HepG2 (cell line): ENCODE results near the gene KCNJ6. TPM values are rescaled to one million over a fixed set of nuclear protein-coding genes. Genes with fewer than 3 reads are reported as not detected.

Experiments
- ATAC-seq: fragments of 200-7000 bp; cut with Tn5 transposase; 3 replicates; pipeline ENCODE4 v1.9.1; 2020; ENCODE audit warnings: mild to moderate bottlenecking, moderate library complexity
- BruUV-seq: library from RNA; stranded (reverse); fragments of 400-500 nt; replicated peaks from 2 replicates; lab custom pipeline; 2021; lab: Mats Ljungman, UMichigan
- CTCF ChIA-PET: fragments of 300-600 bp; formaldehyde crosslinking; extraction: SDS; loops from one replicate; lab custom pipeline; 2021; ENCODE audit warnings: low total read pairs, inconsistent platforms, low intra/inter-chr PET ratio; lab: Yijun Ruan, JAX
- POLR2A ChIA-PET: fragments of 350-600 bp; sonication (Branson Sonifier 250); formaldehyde crosslinking; loops from one replicate; lab custom pipeline; 2020; ENCODE audit warnings: antibody characterized with exemption, inconsistent platforms; lab: Yijun Ruan, JAX
- DNase-seq: peaks from one replicate; pipeline ENCODE4 v3.0.0-alpha.2; 2015; ENCODE audit warnings: low spot score
- FAIRE-seq: peaks from 3 replicates; lab custom pipeline; 2011; peaks lifted over from hg19 to GRCh38; lab: Jason Lieb, UNC
- H2AFZ ChIP-seq: one replicate; pipeline ENCODE4 v1.6.1; 2011; ENCODE audit warnings: low read length, inconsistent platforms
- H3K27ac ChIP-seq: fragments of 300-600 bp; 3 replicates; pipeline ENCODE4 v1.8.0; 2011; ENCODE audit warnings: mixed run types, mild to moderate bottlenecking, mixed read lengths, low read length, inconsistent platforms; ENCODE audit not compliant: insufficient read depth; ENCODE audit errors: extremely low read length
- H3K27me3 ChIP-seq, 2 experiments: fragments of 200-600 bp in 1 of 2; 2 replicates in 1 of 2; 3 replicates in 1 of 2; pipeline versions ENCODE4 v1.6.0 to v1.8.0; 2011; ENCODE audit warnings: low read length in 2 of 2, mild to moderate bottlenecking in 2 of 2, moderate library complexity in 2 of 2, inconsistent platforms in 1 of 2; ENCODE audit not compliant: insufficient read depth in 2 of 2, control insufficient read depth in 1 of 2
- H3K36me3 ChIP-seq, 2 experiments: fragments of 200-600 bp in 1 of 2; replicated peaks in 1 of 2; 2 replicates in 1 of 2; 3 replicates in 1 of 2; pipeline versions ENCODE4 v1.5.1 to v1.8.0; 2011; ENCODE audit warnings: low read length in 2 of 2, inconsistent platforms in 1 of 2; ENCODE audit not compliant: insufficient read depth in 2 of 2, control insufficient read depth in 1 of 2
- H3K4me1 ChIP-seq: 2 replicates; pipeline ENCODE4 v1.5.1; 2012; ENCODE audit warnings: low read length, inconsistent platforms; ENCODE audit not compliant: insufficient read depth
- H3K4me2 ChIP-seq: 2 replicates; pipeline ENCODE4 v1.6.0; 2011; ENCODE audit warnings: low read depth, low read length, inconsistent platforms
- H3K4me3 ChIP-seq, 3 experiments: fragments of 200-600 bp in 1 of 3; sonication (generic), shearing (Covaris generic) in 1 of 3; replicated peaks in 1 of 3; 2 replicates each; pipeline ENCODE4 v1.5.1; 2011 to 2016; ENCODE audit warnings: low read length in 3 of 3, inconsistent platforms in 2 of 3, low read depth in 2 of 3, mild to moderate bottlenecking in 2 of 3, control low read depth in 1 of 3, mixed read lengths in 1 of 3; ENCODE audit not compliant: insufficient read depth in 1 of 3
- H3K79me2 ChIP-seq: one replicate; pipeline ENCODE4 v1.6.1; 2011; ENCODE audit warnings: low read length, inconsistent platforms; ENCODE audit not compliant: insufficient read depth
- H3K9ac ChIP-seq: 2 replicates; pipeline ENCODE4 v1.6.0; 2011; ENCODE audit warnings: mild to moderate bottlenecking, low read depth, low read length, inconsistent platforms; ENCODE audit not compliant: insufficient read depth
- H3K9me3 ChIP-seq: 2 replicates; pipeline ENCODE4 v1.5.1; 2012; ENCODE audit warnings: mild to moderate bottlenecking, low read length
- H4K20me1 ChIP-seq: 2 replicates; pipeline ENCODE4 v1.6.0; 2011; ENCODE audit warnings: inconsistent platforms, mild to moderate bottlenecking, low read length, moderate library complexity; ENCODE audit not compliant: insufficient read depth
- CAMTA2 ChIP-seq: sonication (generic); formaldehyde crosslinking; IDR thresholded peaks from 2 replicates; pipeline ENCODE4 v1.4.0; 2020; ENCODE audit warnings: mild to moderate bottlenecking, missing genetic modification reagents, borderline replicate concordance
- JDP2 ChIP-seq: sonication (generic); formaldehyde crosslinking; IDR thresholded peaks from 2 replicates; pipeline ENCODE4 v1.8.1; 2022; ENCODE audit warnings: missing genetic modification reagents, borderline replicate concordance
- KLF16 ChIP-seq, 2 experiments: sonication (generic) in 1 of 2; formaldehyde crosslinking in 1 of 2; IDR thresholded peaks; 2 replicates each; pipeline versions ENCODE4 v1.6.1 to v1.8.0; 2016 to 2023; ENCODE audit warnings: missing genetic modification reagents in 2 of 2, missing compliant biosample characterization in 1 of 2
- MTF1 ChIP-seq: sonication (generic); formaldehyde crosslinking; IDR thresholded peaks from 2 replicates; pipeline ENCODE4 v1.5.0; 2020; ENCODE audit warnings: missing genetic modification reagents
- ZFX ChIP-seq: sonication (generic); formaldehyde crosslinking; IDR thresholded peaks from 2 replicates; pipeline ENCODE4 v1.4.0; 2020; ENCODE audit warnings: mild to moderate bottlenecking, low read depth, missing genetic modification reagents, moderate library complexity
- WGBS: methylation state at CpG from one replicate; pipeline ENCODE4 v1.1.6; 2017; ENCODE audit warnings: low lambda C conversion rate; 5-methylcytosine and 5-hydroxymethylcytosine counted together
- in situ Hi-C: cut with HindIII; loops from 2 replicates; pipeline ENCODE4 v1.10.0; 2017; ENCODE audit warnings: low pct_unique_long_range_greater_than_20kb; ENCODE audit not compliant: extremely low pct_ligation_motif_present
- intact Hi-C: fragments of 100-400 bp; cut with micrococcal nuclease; formaldehyde crosslinking; loops from one replicate; pipeline ENCODE4 v1.10.0; 2022; ENCODE audit not compliant: unreplicated experiment
- polyA plus RNA-seq, 8 experiments: library from polyadenylated mRNA; depleted of rRNA in 3 of 8; stranded (reverse) in 7 of 8; unstranded in 1 of 8; fragments of >200 nt; fragmentation: Illumina TruSeq in 4 of 8; extraction: Trizol in 4 of 8; gene quantifications; 2 replicates each; pipeline versions ENCODE4 v1.2.1 to v1.2.3, GENCODE V29; 2011 to 2016; ENCODE audit warnings: low read depth in 4 of 8, missing spikeins in 1 of 8, mixed read lengths in 1 of 8; ENCODE audit not compliant: insufficient read depth in 1 of 8
- total RNA-seq, 5 experiments: library from RNA; depleted of rRNA; stranded (reverse); fragments of >200 nt; fragmentation: Illumina TruSeq; extraction: Trizol; gene quantifications; 2 replicates each; pipeline ENCODE4 v1.2.3, GENCODE V29; 2016; ENCODE audit warnings: low read depth in 1 of 5
- TF ChIP-seq, protein P1 (sequence below), 2 experiments: fragments of 450-650 bp in 1 of 2; sonication (generic) in 1 of 2; formaldehyde crosslinking; IDR thresholded peaks; 2 replicates each; pipeline versions ENCODE4 v1.5.0 to v1.8.0; 2020 to 2022; ENCODE audit warnings: mild to moderate bottlenecking in 1 of 2, missing genetic modification reagents in 1 of 2
- TF ChIP-seq, protein P2 (sequence below): IDR thresholded peaks from 2 replicates; pipeline ENCODE4 v1.6.1; 2016; ENCODE audit warnings: missing compliant biosample characterization, missing genetic modification reagents, borderline replicate concordance

The KCNJ6 gene
- total and polyA plus RNA-seq, 2 of the 13 experiments (the other 11 are each of a cell fraction or from before 2014, with no cell fraction given), result not detected

- no peak for TF ChIP-seq ZFX (CRISPR knock-in tag)
- no peak for TF ChIP-seq CAMTA2 (CRISPR knock-in tag)
- no peak for TF ChIP-seq MTF1 (CRISPR knock-in tag)
- TF ChIP-seq, protein P1, sequence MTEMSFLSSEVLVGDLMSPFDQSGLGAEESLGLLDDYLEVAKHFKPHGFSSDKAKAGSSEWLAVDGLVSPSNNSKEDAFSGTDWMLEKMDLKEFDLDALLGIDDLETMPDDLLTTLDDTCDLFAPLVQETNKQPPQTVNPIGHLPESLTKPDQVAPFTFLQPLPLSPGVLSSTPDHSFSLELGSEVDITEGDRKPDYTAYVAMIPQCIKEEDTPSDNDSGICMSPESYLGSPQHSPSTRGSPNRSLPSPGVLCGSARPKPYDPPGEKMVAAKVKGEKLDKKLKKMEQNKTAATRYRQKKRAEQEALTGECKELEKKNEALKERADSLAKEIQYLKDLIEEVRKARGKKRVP (CRISPR knock-in tag; IDR thresholded peaks at IDR 0.05), result no peak
- TF ChIP-seq JDP2 (CRISPR knock-in tag), result no peak
These were observed 21.4 kb upstream of the KCNJ6 start (continued) for GRCh38 chr21:37937668-37938067.

DNA sequence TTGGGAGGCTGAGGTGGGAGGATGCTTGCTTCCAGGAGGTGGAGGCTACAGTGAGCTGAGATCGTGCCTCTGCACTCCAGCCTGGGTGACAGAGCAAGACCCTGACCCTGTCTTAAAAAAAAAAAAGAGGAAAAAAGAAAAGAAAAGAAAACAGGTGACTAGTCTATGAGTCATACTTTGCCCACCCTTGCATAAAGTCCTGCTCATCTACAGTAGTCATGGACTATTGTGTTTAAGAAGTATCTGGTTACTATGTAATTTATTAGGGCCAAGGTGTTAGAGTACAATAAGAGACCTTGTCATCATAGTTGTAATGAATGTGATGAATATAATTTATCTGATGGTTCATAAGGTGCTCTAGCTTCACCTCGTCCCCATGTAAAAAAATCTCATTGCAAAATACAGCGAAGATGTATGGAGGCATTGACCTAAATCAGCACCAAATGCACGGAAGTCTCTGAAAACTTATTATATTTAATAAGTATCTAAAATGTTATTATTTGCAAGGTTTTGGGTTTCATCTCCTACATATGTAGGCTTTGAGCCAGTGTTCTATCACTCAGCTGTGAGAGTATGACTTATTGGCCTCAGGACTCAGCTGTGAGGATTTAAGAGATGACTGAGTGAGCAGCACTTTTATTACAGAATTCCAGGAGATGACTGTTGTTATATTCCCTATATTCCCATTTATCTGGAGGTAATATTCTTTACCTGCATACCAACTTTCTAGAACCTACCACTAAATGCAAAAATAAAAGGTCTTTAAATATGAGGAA, 19.9 kb upstream of the KCNJ6 start:
- H3K9ac ChIP-seq, result no peak overlapping the region
- H3K27me3 ChIP-seq, result no peaks in the 10 kb centered on the region
- DNase-seq (no peak), FAIRE-seq (no peak), ATAC-seq (no peak)
- H3K9me3 ChIP-seq, result peaks cover 25% of the 10 kb centered on the region
- H3K4me2 ChIP-seq, result no peak overlapping the region
- TF ChIP-seq KLF16 (CRISPR knock-in tag; IDR thresholded peaks at IDR 0.05), result no peak
- TF ChIP-seq, protein P2, sequence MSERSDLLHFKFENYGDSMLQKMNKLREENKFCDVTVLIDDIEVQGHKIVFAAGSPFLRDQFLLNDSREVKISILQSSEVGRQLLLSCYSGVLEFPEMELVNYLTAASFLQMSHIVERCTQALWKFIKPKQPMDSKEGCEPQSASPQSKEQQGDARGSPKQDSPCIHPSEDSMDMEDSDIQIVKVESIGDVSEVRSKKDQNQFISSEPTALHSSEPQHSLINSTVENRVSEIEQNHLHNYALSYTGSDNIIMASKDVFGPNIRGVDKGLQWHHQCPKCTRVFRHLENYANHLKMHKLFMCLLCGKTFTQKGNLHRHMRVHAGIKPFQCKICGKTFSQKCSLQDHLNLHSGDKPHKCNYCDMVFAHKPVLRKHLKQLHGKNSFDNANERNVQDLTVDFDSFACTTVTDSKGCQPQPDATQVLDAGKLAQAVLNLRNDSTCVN (CRISPR knock-in tag), result no peak
- ChIA-PET CTCF (no interaction called here), POLR2A (no interaction called here)
- WGBS, result 8% methylated on average over 4 of the region's 4 CpGs
- H3K4me1 ChIP-seq, result no peaks in the 10 kb centered on the region
- H3K36me3 ChIP-seq, result no peaks in the 10 kb centered on the region
- in situ Hi-C loops (no loop called here), intact Hi-C loops (no loop called here)
- BruUV-seq, result no TSS peak
- no peaks in the 10 kb centered on the region for H3K79me2 ChIP-seq
- no peaks in the 10 kb centered on the region for H4K20me1 ChIP-seq
- no peak overlapping the region for H3K27ac ChIP-seq
- H3K4me3 ChIP-seq, result no peak overlapping the region
- no peak overlapping the region for H2AFZ ChIP-seq
